ENCODE data around the gene LRP2BP. TPM values are rescaled to one million over a fixed set of nuclear protein-coding genes. Genes with fewer than 3 reads are reported as not detected.

Gene LRP2BP
- total RNA-seq, 3 donors from 2014 or later, result 0.96 to 2.3 (median 1.6) TPM

GRCh38 chr4:185421366-185422124 lies 25.8 kb upstream of the LRP2BP start:
- DNase-seq (ENCODE audit: low spot score in 2 of 2), result no peak

GRCh38 chr4:185416955-185417354 lies 21.2 kb upstream of the LRP2BP start:
- no peak overlapping the region for H3K27ac ChIP-seq
- no peak for TF ChIP-seq POLR2AphosphoS5 (IDR thresholded peaks at IDR 0.05)
- no peaks in the 10 kb centered on the region for H3K9me3 ChIP-seq
- H3K36me3 ChIP-seq, result no peaks in the 10 kb centered on the region
- no peak for DNase-seq (ENCODE audit: low spot score in 2 of 2)
- no peaks in the 10 kb centered on the region for H3K4me1 ChIP-seq
- intact Hi-C loops (cut with DNase I; ENCODE audit: low total_unique reads), result no loop called here
- no peak overlapping the region for H3K4me3 ChIP-seq
- no peaks in the 10 kb centered on the region for H3K27me3 ChIP-seq

More at GRCh38 chr4:185421366-185422124, 25.8 kb upstream of the LRP2BP start:
- no peak overlapping the region for H3K4me3 ChIP-seq
- no peak overlapping the region for H3K27ac ChIP-seq
- no peaks in the 10 kb centered on the region for H3K4me1 ChIP-seq
- no peaks in the 10 kb centered on the region for H3K36me3 ChIP-seq
- intact Hi-C loops (cut with DNase I; ENCODE audit: low total_unique reads), result no loop called here
- TF ChIP-seq POLR2AphosphoS5 (IDR thresholded peaks at IDR 0.05), result no peak
- TF ChIP-seq POLR2A (IDR thresholded peaks at IDR 0.05), result no peak
- no peak for TF ChIP-seq CTCF (IDR thresholded peaks at IDR 0.05)
- H3K27me3 ChIP-seq, result no peaks in the 10 kb centered on the region
- no peaks in the 10 kb centered on the region for H3K9me3 ChIP-seq

- no peak overlapping the region for H3K27ac ChIP-seq
- no peaks in the 10 kb centered on the region for H3K36me3 ChIP-seq
- TF ChIP-seq POLR2AphosphoS5 (IDR thresholded peaks at IDR 0.05) (no peak), CTCF (IDR thresholded peaks at IDR 0.05) (no peak), POLR2A (IDR thresholded peaks at IDR 0.05) (no peak)
- no peak for DNase-seq (ENCODE audit: low spot score in 2 of 2)
- H3K9me3 ChIP-seq, result no peaks in the 10 kb centered on the region
- intact Hi-C loops (cut with DNase I; ENCODE audit: low total_unique reads), result no loop called here
- H3K27me3 ChIP-seq, result no peaks in the 10 kb centered on the region
- H3K4me1 ChIP-seq, result no peaks in the 10 kb centered on the region
- H3K4me3 ChIP-seq, result no peak overlapping the region
Observed at GRCh38 chr4:185412412-185412811, 16.7 kb upstream of the LRP2BP start.

GRCh38 chr4:185411849-185412248 lies 16.1 kb upstream of the LRP2BP start:
- Histone ChIP-seq H3K4me3 (no peak overlapping the region), H3K4me1 (no peaks in the 10 kb centered on the region), H3K27me3 (no peaks in the 10 kb centered on the region), H3K36me3 (no peaks in the 10 kb centered on the region), H3K9me3 (no peaks in the 10 kb centered on the region), H3K27ac (no peak overlapping the region)
- intact Hi-C loops (cut with DNase I; ENCODE audit: low total_unique reads), result no loop called here
- TF ChIP-seq CTCF (IDR thresholded peaks at IDR 0.05), result no peak
- no peak for TF ChIP-seq POLR2AphosphoS5 (IDR thresholded peaks at IDR 0.05)
- TF ChIP-seq POLR2A (IDR thresholded peaks at IDR 0.05), result no peak
- DNase-seq (ENCODE audit: low spot score in 2 of 2), result no peak

- no peaks in the 10 kb centered on the region for H3K9me3 ChIP-seq
- TF ChIP-seq POLR2AphosphoS5 (IDR thresholded peaks at IDR 0.05), result no peak
- TF ChIP-seq POLR2A (IDR thresholded peaks at IDR 0.05), result no peak
- no peak overlapping the region for H3K27ac ChIP-seq
- intact Hi-C loops (cut with DNase I; ENCODE audit: low total_unique reads), result no loop called here
- DNase-seq (ENCODE audit: low spot score in 2 of 2), result no peak
- H3K27me3 ChIP-seq, result no peaks in the 10 kb centered on the region
- H3K4me3 ChIP-seq, result no peak overlapping the region
- no peaks in the 10 kb centered on the region for H3K36me3 ChIP-seq
- H3K4me1 ChIP-seq, result no peaks in the 10 kb centered on the region
Observed at GRCh38 chr4:185408432-185408831, 12.7 kb upstream of the LRP2BP start.

- Histone ChIP-seq H3K27me3 (no peaks in the 10 kb centered on the region), H3K36me3 (no peaks in the 10 kb centered on the region)
Observed at GRCh38 chr4:185405296-185405999, 9.7 kb upstream of the LRP2BP start.

More at GRCh38 chr4:185405296-185405999, 9.7 kb upstream of the LRP2BP start:
- H3K4me3 ChIP-seq, result no peak overlapping the region
- no peak overlapping the region for H3K27ac ChIP-seq
- no peaks in the 10 kb centered on the region for H3K4me1 ChIP-seq
- H3K9me3 ChIP-seq, result no peaks in the 10 kb centered on the region
- intact Hi-C loops (cut with DNase I; ENCODE audit: low total_unique reads), result no loop called here
- TF ChIP-seq POLR2A (IDR thresholded peaks at IDR 0.05) (no peak), CTCF (IDR thresholded peaks at IDR 0.05) (no peak), POLR2AphosphoS5 (IDR thresholded peaks at IDR 0.05) (no peak)
- no peak for DNase-seq (ENCODE audit: low spot score in 2 of 2)

Data from breast epithelium (tissue), 4 donors.